ENCODE data around the gene ASAP2. TPM values are rescaled to one million over a fixed set of nuclear protein-coding genes. Genes with fewer than 3 reads are reported as not detected.

ASAP2 gene
- total and polyA plus RNA-seq, 9 of the 15 experiments (the other 6 are each of a cell fraction or from before 2014, with no cell fraction given): 0.06 to 4.3 (median 3.1) TPM

DNA sequence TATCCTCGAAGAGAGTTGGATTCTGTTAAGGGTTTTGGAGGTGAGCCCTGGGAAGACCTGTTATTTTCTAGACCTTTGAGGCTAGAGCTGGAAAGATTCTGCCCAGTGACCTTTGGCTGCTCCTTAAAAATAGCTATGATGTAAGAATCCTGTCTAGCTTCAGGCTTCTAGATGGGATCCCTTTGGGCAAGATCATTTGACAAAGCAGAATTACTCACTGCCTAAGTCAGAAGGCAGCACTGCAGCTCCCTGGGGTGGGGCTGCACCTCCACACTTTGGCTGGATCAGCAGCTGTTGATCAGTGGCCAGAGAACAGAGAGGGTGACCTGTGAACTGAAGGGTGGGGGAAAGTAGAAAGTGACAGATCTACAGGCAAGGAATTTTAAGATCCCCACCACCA lies 103.8 kb downstream of the ASAP2 start:
- no TSS peak for BruUV-seq (replicated peaks)
- ChIA-PET POLR2A (interaction anchor here (1.0 to 1.2 kb wide), 2 partner anchors 15 to 19 kb away, joined by 3 to 4 read pairs; no protein-coding TSS in a partner anchor), CTCF (ENCODE audit: low intra/inter-chr PET ratio) (no interaction called here)
- peak in 2 of 4 experiments; percentile 21 to 31 for DNase-seq (ENCODE audit: extremely low read depth in 1 of 4, low spot score in 3 of 4)
- Histone ChIP-seq H3K9me3 (replicated peaks; ENCODE audit: control insufficient read depth, insufficient read depth, low read depth, low read length) (no peaks in the 10 kb centered on the region), H3K9me1 (ENCODE audit: control insufficient read depth, insufficient read depth, low read length) (no peaks in the 10 kb centered on the region), H3K27me3 (ENCODE audit: control insufficient read depth in 2 of 2, insufficient read depth in 2 of 2, low read length in 2 of 2) (peaks cover 8 to 49% of the 10 kb centered on the region in 2 experiments), H3K4me2 (ENCODE audit: insufficient read depth, low read length) (no peak overlapping the region), H3K4me1 (replicated peaks in 1 of 2; ENCODE audit: control insufficient read depth in 2 of 2, insufficient read depth in 2 of 2, low read length in 2 of 2) (peaks cover 3 to 4% of the 10 kb centered on the region in 2 experiments; a peak in 3 of 5 replicates), H3K79me2 (ENCODE audit: control insufficient read depth, insufficient read depth, low read length) (no peaks in the 10 kb centered on the region), H3K27ac (ENCODE audit: extremely low read depth, low read depth, low read length) (no peak overlapping the region), H2AFZ (ENCODE audit: low read depth, low read length) (no peak overlapping the region), H3K36me3 (ENCODE audit: control insufficient read depth, insufficient read depth, low read length) (no peaks in the 10 kb centered on the region), H3K9ac (ENCODE audit: insufficient read depth in 1 of 2, low read depth in 2 of 2, low read length in 2 of 2) (no peak overlapping the region), H4K20me1 (replicated peaks; ENCODE audit: control insufficient read depth, insufficient read depth, low read length) (no peaks in the 10 kb centered on the region; the same call in 1 of the 2 replicates), H3K4me3 (no peak overlapping the region)
- intact Hi-C loops (cut with micrococcal nuclease): no loop called here
- 8% methylated on average over 1 of the region's 1 CpG for WGBS (ENCODE audit: insufficient coverage, low coverage, missing lambda C conversion rate)
- in situ Hi-C loops (cut with MboI): no loop called here
- peak; percentile 65 for ATAC-seq
- FAIRE-seq: no peak
- TF ChIP-seq JUND (IDR thresholded peaks at IDR 0.05; ENCODE audit: borderline replicate concordance, low read depth, low read length): 0 out of 2 replicates have a peak, but pooled peaks have one; percentile 26
- TF ChIP-seq JUND (tag; IDR thresholded peaks at IDR 0.05; ENCODE audit: borderline replicate concordance, low read depth, low read length): no peak
- TF ChIP-seq, protein P1, sequence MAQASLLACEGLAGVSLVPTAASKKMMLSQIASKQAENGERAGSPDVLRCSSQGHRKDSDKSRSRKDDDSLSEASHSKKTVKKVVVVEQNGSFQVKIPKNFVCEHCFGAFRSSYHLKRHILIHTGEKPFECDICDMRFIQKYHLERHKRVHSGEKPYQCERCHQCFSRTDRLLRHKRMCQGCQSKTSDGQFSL (CRISPR knock-in tag; IDR thresholded peaks at IDR 0.05): no peak
- TF ChIP-seq, protein P1 (tag; IDR thresholded peaks at IDR 0.05): 0 out of 4 replicates have a peak, but pooled peaks of 1 of the 2 experiments have one; percentile 38
- peak; percentile 49; the same call in 1 of the 2 replicates for TF ChIP-seq ATF3 (IDR thresholded peaks at IDR 0.05)
- TF ChIP-seq ATF3 (CRISPR knock-in tag; conservative IDR thresholded peaks at IDR 0.05): no peak
- TF ChIP-seq NFYB (IDR thresholded peaks at IDR 0.05; ENCODE audit: extremely low read depth, insufficient read length): no peak
- TF ChIP-seq TFAP4 (CRISPR knock-in tag; IDR thresholded peaks at IDR 0.05; ENCODE audit: borderline replicate concordance): peak; percentile 54; the same call in 1 of the 2 replicates
- TF ChIP-seq CEBPG (CRISPR knock-in tag; IDR thresholded peaks at IDR 0.05): no peak
- TF ChIP-seq CEBPG (tag; conservative IDR thresholded peaks at IDR 0.05 in 1 of 2, IDR thresholded peaks at IDR 0.05 in 1 of 2): peak in 1 of 2 experiments; percentile 63; a peak in 2 of 4 replicates
- TF ChIP-seq NR2C2 (CRISPR knock-in tag; IDR thresholded peaks at IDR 0.05): no peak
- TF ChIP-seq NR2C2 (tag; IDR thresholded peaks at IDR 0.05): peak; percentile 61; the same call in 1 of the 2 replicates
- TF ChIP-seq KDM2B (CRISPR knock-in tag; IDR thresholded peaks at IDR 0.05): no peak
- no peak for TF ChIP-seq CHD4 (IDR thresholded peaks at IDR 0.05; ENCODE audit: insufficient read depth, insufficient replicate concordance, low read depth, low read length, poor library complexity, severe bottlenecking)
